HFFc6 (cell line): ENCODE measurements around the gene NANS. TPM values are rescaled to one million over a fixed set of nuclear protein-coding genes. Genes with fewer than 3 reads are reported as not detected.
"Not testable (repeated sequence)": the region's sequence is repeated elsewhere in the genome, so short reads cannot be mapped to it uniquely, and the experiment has no call there.

Experiments
- DNase-seq: peaks from one replicate; pipeline ENCODE4 v3.0.0-alpha.2; 2018
- H3K27ac Mint-ChIP-seq: 2 replicates; pipeline ENCODE4 v1.8.0; 2020; ENCODE audit warnings: mild to moderate bottlenecking, mixed read lengths
- H3K27me3 Mint-ChIP-seq: 2 replicates; pipeline ENCODE4 v1.8.0; 2021; ENCODE audit warnings: mild to moderate bottlenecking, moderate library complexity, mixed read lengths; ENCODE audit not compliant: insufficient read depth
- H3K36me3 Mint-ChIP-seq: 2 replicates; pipeline ENCODE4 v1.8.0; 2021; ENCODE audit warnings: low read depth, mixed read lengths
- H3K4me1 Mint-ChIP-seq: 2 replicates; pipeline ENCODE4 v1.8.0; 2020; ENCODE audit warnings: low read depth, mixed read lengths
- H3K4me3 Mint-ChIP-seq: 2 replicates; pipeline ENCODE4 v1.8.0; 2020; ENCODE audit warnings: mild to moderate bottlenecking, moderate library complexity, mixed read lengths
- H3K9me3 Mint-ChIP-seq: 2 replicates; pipeline ENCODE4 v1.8.0; 2020; ENCODE audit warnings: mild to moderate bottlenecking, mixed read lengths
- total RNA-seq, 6 experiments: library from RNA; stranded (reverse); fragmentation: NEBNext Ultra II Directional; extraction: Animal tissue kit (Norgen Biotek cat#: 25700); gene quantifications; 2 replicates in 1 of 6; 3 replicates in 5 of 6; pipeline ENCODE4 v1.2.3, GENCODE V29; 2021
- TF ChIP-seq, protein P1 (sequence below): fragments of 200-600 bp; sonication (generic); IDR thresholded peaks from 2 replicates; pipeline ENCODE4 v1.5.0; 2021; ENCODE audit warnings: antibody characterized with exemption, mild to moderate bottlenecking

NANS gene
- total RNA-seq, 6 experiments from 2014 or later = 82.4 to 103 (median 101) TPM

DNA sequence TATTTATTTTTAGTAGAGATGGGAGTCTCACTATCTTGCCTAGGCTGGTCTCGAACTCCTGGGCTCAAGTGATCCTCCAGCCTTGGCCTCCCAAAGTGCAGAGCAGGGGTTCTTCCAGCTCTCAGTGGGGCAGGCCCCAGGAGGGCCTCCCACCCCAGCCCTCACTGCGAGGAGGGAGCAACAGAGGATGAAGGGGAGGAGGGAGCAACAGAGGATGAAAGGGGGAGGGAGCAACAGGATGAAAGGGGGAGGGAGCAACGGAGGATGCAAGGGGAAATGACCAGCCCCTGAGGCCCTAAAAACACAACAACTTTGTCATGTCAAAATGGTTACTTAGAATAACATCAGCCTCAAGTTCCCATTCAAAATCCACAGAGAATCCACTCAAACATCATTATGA lies 52.5 kb downstream of the NANS start:
- no peak overlapping the region for H3K4me3 Mint-ChIP-seq
- H3K27me3 Mint-ChIP-seq = no peaks in the 10 kb centered on the region
- TF ChIP-seq, protein P1, sequence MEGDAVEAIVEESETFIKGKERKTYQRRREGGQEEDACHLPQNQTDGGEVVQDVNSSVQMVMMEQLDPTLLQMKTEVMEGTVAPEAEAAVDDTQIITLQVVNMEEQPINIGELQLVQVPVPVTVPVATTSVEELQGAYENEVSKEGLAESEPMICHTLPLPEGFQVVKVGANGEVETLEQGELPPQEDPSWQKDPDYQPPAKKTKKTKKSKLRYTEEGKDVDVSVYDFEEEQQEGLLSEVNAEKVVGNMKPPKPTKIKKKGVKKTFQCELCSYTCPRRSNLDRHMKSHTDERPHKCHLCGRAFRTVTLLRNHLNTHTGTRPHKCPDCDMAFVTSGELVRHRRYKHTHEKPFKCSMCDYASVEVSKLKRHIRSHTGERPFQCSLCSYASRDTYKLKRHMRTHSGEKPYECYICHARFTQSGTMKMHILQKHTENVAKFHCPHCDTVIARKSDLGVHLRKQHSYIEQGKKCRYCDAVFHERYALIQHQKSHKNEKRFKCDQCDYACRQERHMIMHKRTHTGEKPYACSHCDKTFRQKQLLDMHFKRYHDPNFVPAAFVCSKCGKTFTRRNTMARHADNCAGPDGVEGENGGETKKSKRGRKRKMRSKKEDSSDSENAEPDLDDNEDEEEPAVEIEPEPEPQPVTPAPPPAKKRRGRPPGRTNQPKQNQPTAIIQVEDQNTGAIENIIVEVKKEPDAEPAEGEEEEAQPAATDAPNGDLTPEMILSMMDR = no peak
- H3K9me3 Mint-ChIP-seq = no peaks in the 10 kb centered on the region
- H3K4me1 Mint-ChIP-seq = no peaks in the 10 kb centered on the region
- peaks cover 43% of the 10 kb centered on the region for H3K36me3 Mint-ChIP-seq
- H3K27ac Mint-ChIP-seq = no peak overlapping the region
- DNase-seq = no peak

DNA sequence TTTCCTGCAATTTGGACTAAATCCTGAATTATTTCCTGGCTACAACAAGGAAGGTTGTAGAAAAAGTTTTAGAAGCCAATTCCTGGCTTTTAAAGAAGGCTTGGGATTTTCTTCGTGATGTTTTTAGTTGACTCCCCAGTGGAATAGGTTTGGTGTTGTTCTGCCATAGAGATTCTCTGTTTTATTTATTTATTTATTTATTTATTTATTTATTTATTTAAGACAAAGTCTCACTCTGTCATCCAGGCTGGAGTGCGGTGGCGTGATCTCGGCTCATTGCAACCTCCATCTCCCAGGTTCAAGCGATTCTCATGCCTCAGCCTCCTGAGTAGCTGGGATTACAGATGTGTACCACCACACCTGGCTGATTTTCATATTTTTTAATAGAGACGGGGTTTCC lies 60.6 kb downstream of the NANS start:
- not testable (repeated sequence) for H3K4me3 Mint-ChIP-seq, H3K27me3 Mint-ChIP-seq, DNase-seq, H3K27ac Mint-ChIP-seq, H3K36me3 Mint-ChIP-seq, H3K9me3 Mint-ChIP-seq
- H3K4me1 Mint-ChIP-seq = peaks cover 25% of the 10 kb centered on the region

DNA sequence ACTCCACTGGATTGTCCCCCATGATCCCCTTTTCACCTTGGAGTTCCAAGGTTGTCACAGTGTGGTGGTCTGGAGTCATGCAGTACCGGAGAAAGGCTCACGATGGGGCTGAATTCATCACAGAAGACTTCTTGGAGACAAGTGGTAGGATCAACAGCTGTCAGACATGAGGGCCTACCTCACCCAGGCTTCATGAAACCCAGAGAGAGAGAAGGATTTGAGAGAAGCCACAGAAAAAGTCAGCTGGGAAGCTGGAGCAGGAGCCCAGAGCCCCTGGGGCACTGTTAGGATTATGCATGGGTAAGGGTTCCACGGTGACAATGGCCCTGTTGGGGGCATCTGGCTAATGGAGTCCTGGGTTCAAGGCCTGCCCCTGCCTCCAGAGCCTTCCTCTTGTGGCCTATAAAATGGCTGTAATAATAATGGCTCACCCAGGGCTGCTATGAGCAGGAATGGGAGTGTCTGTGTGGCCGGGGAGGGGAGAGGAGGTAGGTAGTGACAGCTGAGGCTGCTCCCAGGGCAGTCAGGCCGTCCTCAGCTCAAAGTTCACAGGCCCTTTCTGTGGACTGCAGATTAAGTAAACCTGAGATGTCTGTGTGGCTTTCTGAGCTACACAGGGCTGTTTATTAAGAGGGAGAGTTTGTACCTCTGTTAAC lies 61.6 kb downstream of the NANS start:
- Mint-ChIP-seq H3K9me3 (no peaks in the 10 kb centered on the region), H3K4me1 (peaks cover 25% of the 10 kb centered on the region), H3K4me3 (peak overlapping the region; percentile 94), H3K27ac (peak overlapping the region; percentile 90), H3K36me3 (no peaks in the 10 kb centered on the region), H3K27me3 (no peaks in the 10 kb centered on the region)
- DNase-seq = peak; percentile 61
- TF ChIP-seq, protein P1 = peak; percentile 61

DNA sequence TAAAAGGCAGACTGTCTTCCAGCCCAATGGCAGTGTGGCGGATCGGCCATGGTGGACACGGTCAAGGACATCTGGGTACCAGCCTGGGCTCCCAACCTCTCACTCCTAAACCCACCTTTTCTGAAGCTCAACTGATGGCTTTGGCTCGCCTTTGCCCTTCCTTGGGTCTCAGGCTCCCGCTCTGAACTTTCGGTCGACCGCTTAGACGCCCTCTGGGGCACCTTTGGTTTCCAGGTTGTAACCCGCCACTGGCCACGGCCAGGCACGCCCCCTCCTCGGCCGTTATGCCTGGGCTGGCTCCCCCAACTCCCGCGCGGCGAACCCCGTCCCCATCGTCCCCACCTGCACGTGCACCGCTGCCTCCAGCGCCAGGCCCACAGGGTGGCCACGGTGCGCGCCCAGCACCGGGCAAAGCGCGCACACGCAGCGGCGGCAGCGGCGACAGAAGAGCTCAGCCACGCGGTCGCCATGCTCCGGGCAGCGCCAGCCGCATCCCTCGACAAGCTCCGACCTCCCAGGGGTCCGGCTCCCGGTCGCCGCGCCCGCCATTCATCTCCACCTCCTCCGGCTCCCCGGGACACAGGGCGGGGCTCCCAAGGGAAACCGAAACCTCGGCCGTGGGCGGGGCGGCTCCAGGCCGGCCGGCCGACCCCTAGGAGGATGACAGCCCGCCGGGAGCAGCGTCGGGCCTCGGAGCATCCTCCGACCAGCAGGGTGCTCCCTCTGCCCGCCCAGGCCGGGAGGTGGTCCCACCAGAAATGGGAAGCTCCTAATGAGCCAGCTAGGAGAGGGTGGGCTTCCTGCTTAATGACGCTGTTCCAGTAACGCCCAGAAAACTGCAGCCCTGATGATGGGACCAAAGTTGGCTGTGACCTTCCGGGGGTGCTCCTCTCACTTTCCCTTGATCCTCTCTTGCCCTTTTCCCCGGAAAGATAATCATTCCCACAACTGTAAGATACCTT lies 62.4 kb downstream of the NANS start, which contains the start of gene TRIM14:
TRIM14 (minus strand) TSS at position 583 of the 962 bp plus-strand sequence; CDS start at position 549, 34 bp downstream.
- DNase-seq = peak; percentile 49
- peaks cover 25% of the 10 kb centered on the region for H3K4me1 Mint-ChIP-seq
- H3K36me3 Mint-ChIP-seq = no peaks in the 10 kb centered on the region
- H3K4me3 Mint-ChIP-seq = peak within 1 kb of the TSS; percentile 94
- TF ChIP-seq, protein P1 = peak; percentile 65
- H3K27ac Mint-ChIP-seq = peak within 1 kb of the TSS; percentile 90
- H3K9me3 Mint-ChIP-seq = no peaks in the 10 kb centered on the region
- H3K27me3 Mint-ChIP-seq = peaks cover 2% of the 10 kb centered on the region; the same call in 1 of the 2 replicates

DNA sequence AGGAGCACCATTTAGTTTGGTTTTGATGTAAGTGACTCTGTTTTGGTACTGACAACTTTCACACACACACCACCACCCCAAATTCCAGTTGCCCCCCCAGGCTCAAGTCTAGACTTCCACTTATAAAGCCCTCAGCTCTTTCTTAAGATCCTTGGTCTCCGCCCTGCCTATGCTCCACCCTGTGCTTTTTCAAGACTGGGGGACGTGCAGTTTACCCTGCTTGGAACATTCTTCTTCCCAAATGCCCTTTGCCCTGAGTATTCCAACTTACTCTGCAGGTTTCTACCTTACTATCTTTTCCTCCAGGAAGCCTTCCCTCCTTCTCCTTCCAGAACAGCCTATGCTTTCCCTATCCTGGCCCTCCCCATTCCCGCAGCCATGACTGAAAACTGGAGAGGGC lies 63.9 kb downstream of the NANS start:
- TF ChIP-seq, protein P1 = no peak
- peaks cover 25% of the 10 kb centered on the region for H3K4me1 Mint-ChIP-seq
- H3K27me3 Mint-ChIP-seq = peaks cover 2% of the 10 kb centered on the region; the same call in 1 of the 2 replicates
- H3K9me3 Mint-ChIP-seq = no peaks in the 10 kb centered on the region
- H3K27ac Mint-ChIP-seq = no peak overlapping the region
- DNase-seq = no peak
- peak overlapping the region; percentile 43 for H3K4me3 Mint-ChIP-seq
- no peaks in the 10 kb centered on the region for H3K36me3 Mint-ChIP-seq

DNA sequence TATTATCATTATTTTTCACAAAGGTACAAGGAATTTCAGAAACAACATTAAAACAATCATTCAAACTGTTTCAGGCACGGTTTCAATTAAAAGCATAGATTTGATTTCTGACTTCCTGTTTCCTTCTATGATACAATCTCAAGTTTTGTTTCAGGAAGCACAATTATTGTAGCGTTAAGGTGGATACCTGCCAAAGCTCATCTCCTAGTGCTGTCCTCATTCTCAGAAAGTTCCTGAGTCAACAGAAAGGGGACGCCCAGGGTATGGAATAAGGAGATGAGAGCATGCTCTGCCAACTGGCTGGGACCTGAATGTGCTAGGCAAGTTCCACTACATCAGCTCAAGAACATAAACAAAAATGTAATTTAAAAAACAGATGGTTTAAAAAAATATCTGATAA lies 64.5 kb downstream of the NANS start:
- H3K9me3 Mint-ChIP-seq = no peaks in the 10 kb centered on the region
- TF ChIP-seq, protein P1 = no peak
- peaks cover 2% of the 10 kb centered on the region; the same call in 1 of the 2 replicates for H3K27me3 Mint-ChIP-seq
- no peak overlapping the region for H3K27ac Mint-ChIP-seq
- DNase-seq = no peak
- no peak overlapping the region for H3K4me3 Mint-ChIP-seq
- no peaks in the 10 kb centered on the region for H3K36me3 Mint-ChIP-seq
- H3K4me1 Mint-ChIP-seq = peaks cover 25% of the 10 kb centered on the region

DNA sequence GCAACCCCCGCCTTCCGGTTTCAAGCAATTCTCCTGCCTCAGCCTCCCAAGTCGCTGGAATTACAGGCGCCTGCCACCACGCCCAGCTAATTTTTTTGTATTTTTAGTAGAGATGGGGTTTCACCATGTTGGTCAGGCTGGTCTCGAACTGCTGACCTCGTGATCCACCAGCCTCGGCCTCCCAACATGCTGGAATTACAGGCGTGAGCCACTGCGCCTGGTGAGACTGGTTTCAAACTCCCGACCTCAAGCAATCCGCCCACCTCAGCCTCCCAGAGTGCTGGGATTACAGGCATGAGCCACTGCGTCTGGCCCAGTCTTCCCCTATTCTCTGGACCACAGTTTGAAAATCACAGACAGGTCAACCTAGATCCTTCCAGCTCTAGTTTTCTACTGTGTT lies 67.6 kb downstream of the NANS start:
- peaks cover 14% of the 10 kb centered on the region for H3K4me1 Mint-ChIP-seq
- DNase-seq, H3K36me3 Mint-ChIP-seq, H3K9me3 Mint-ChIP-seq, H3K27ac Mint-ChIP-seq, H3K4me3 Mint-ChIP-seq, H3K27me3 Mint-ChIP-seq: not testable (repeated sequence)
